WTC11 (cell line): ENCODE data around the gene RHOF. TPM values are rescaled to one million over a fixed set of nuclear protein-coding genes. Genes with fewer than 3 reads are reported as not detected.

Experiments used
- ATAC-seq: fragments of 200-7000 bp; cut with Tn5 transposase; 2 replicates; pipeline ENCODE4 v1.10.0; 2021; ENCODE audit warnings: mild to moderate bottlenecking, moderate library complexity
- CTCF ChIA-PET: fragments of 300-600 bp; sonication (Branson Sonifier 250); formaldehyde crosslinking; loops from one replicate; lab custom pipeline; 2021; ENCODE audit warnings: antibody characterized with exemption; lab: Charles Lee
- POLR2A ChIA-PET: fragments of 350-600 bp; sonication (Branson Sonifier 250); formaldehyde crosslinking; loops from one replicate; lab custom pipeline; 2021; ENCODE audit warnings: antibody characterized with exemption; lab: Charles Lee
- DNase-seq: peaks from one replicate; pipeline ENCODE4 v3.0.0; 2021; ENCODE audit warnings: low spot score
- H3K27ac Mint-ChIP-seq: 2 replicates; pipeline ENCODE4 v1.8.0; 2021; ENCODE audit warnings: mixed read lengths
- H3K27me3 Mint-ChIP-seq: 2 replicates; pipeline ENCODE4 v1.8.0; 2021; ENCODE audit warnings: low read depth, mild to moderate bottlenecking, moderate library complexity, mixed read lengths
- H3K36me3 Mint-ChIP-seq: 2 replicates; pipeline ENCODE4 v1.8.0; 2021; ENCODE audit warnings: mixed read lengths
- H3K4me1 Mint-ChIP-seq: 2 replicates; pipeline ENCODE4 v1.8.0; 2022; ENCODE audit warnings: mixed read lengths
- H3K4me3 Mint-ChIP-seq: 2 replicates; pipeline ENCODE4 v1.8.0; 2021; ENCODE audit warnings: mild to moderate bottlenecking, moderate library complexity, mixed read lengths
- H3K9me3 Mint-ChIP-seq: 2 replicates; pipeline ENCODE4 v1.8.0; 2021; ENCODE audit warnings: mixed read lengths
- CREB1 ChIP-seq: sonication (generic); formaldehyde crosslinking; IDR thresholded peaks from 2 replicates; pipeline ENCODE4 v1.8.0; 2023; ENCODE audit warnings: mild to moderate bottlenecking, missing genetic modification reagents
- FOXP1 ChIP-seq: sonication (generic); formaldehyde crosslinking; IDR thresholded peaks from 2 replicates; pipeline ENCODE4 v1.8.0; 2022; ENCODE audit warnings: missing genetic modification reagents, mild to moderate bottlenecking, moderate library complexity, borderline replicate concordance
- MYBL2 ChIP-seq: sonication (generic); formaldehyde crosslinking; IDR thresholded peaks from 2 replicates; pipeline ENCODE4 v1.8.1; 2023; ENCODE audit warnings: mild to moderate bottlenecking, moderate library complexity, missing genetic modification reagents
- NR2C2 ChIP-seq: sonication (generic); formaldehyde crosslinking; IDR thresholded peaks from 2 replicates; pipeline ENCODE4 v1.8.0; 2022; ENCODE audit warnings: mild to moderate bottlenecking, missing genetic modification reagents
- NR3C1 ChIP-seq: sonication (generic); formaldehyde crosslinking; conservative IDR thresholded peaks from 2 replicates; pipeline ENCODE4 v1.8.1; 2023; ENCODE audit warnings: low read depth, mild to moderate bottlenecking, missing genetic modification reagents
- OVOL2 ChIP-seq: fragments of 250-450 bp; sonication (Bioruptor Pico); IDR thresholded peaks from 2 replicates; pipeline ENCODE4 v1.9.0; 2021; ENCODE audit warnings: mild to moderate bottlenecking, borderline replicate concordance
- SMAD4 ChIP-seq: sonication (generic); formaldehyde crosslinking; IDR thresholded peaks from 2 replicates; pipeline ENCODE4 v1.8.0; 2022; ENCODE audit warnings: mild to moderate bottlenecking, missing genetic modification reagents
- SP1 ChIP-seq: sonication (generic); formaldehyde crosslinking; conservative IDR thresholded peaks from 2 replicates; pipeline ENCODE4 v1.8.1; 2022; ENCODE audit warnings: missing genetic modification reagents
- TEAD1 ChIP-seq: sonication (generic); formaldehyde crosslinking; IDR thresholded peaks from 2 replicates; pipeline ENCODE4 v1.8.0; 2022; ENCODE audit warnings: mild to moderate bottlenecking, missing genetic modification reagents
- ZNF219 ChIP-seq: sonication (generic); formaldehyde crosslinking; IDR thresholded peaks from 2 replicates; pipeline ENCODE4 v1.8.0; 2023; ENCODE audit warnings: missing genetic modification reagents, mild to moderate bottlenecking, borderline replicate concordance
- total RNA-seq: library from RNA; stranded (reverse); gene quantifications from 3 replicates; pipeline ENCODE4 v1.2.3, GENCODE V29; 2021
- TF ChIP-seq, protein P1 (sequence below): sonication (generic); formaldehyde crosslinking; IDR thresholded peaks from 2 replicates; pipeline ENCODE4 v1.8.0; 2022; ENCODE audit warnings: missing genetic modification reagents
- TF ChIP-seq, protein P2 (sequence below): sonication (generic); formaldehyde crosslinking; IDR thresholded peaks from 2 replicates; pipeline ENCODE4 v1.8.0; 2022; ENCODE audit warnings: mild to moderate bottlenecking, missing genetic modification reagents
- TF ChIP-seq, protein P3 (sequence below): fragments of 250-450 bp; sonication (Bioruptor Pico); IDR thresholded peaks from 2 replicates; pipeline ENCODE4 v1.8.0; 2021; ENCODE audit warnings: mild to moderate bottlenecking
- TF ChIP-seq, protein P4 (sequence below): fragments of 250-450 bp; sonication (Bioruptor Pico); IDR thresholded peaks from 2 replicates; pipeline ENCODE4 v1.9.0; 2021; ENCODE audit warnings: moderate library complexity, mild to moderate bottlenecking, inconsistent platforms, borderline replicate concordance
- TF ChIP-seq, protein P5 (sequence below): sonication (generic); formaldehyde crosslinking; IDR thresholded peaks from 2 replicates; pipeline ENCODE4 v1.8.0; 2023; ENCODE audit warnings: mild to moderate bottlenecking, missing genetic modification reagents
- TF ChIP-seq, protein P6 (sequence below): sonication (generic); formaldehyde crosslinking; conservative IDR thresholded peaks from 2 replicates; pipeline ENCODE4 v1.8.1; 2023; ENCODE audit warnings: mild to moderate bottlenecking, low read depth, missing genetic modification reagents, moderate library complexity

Gene RHOF
- total RNA-seq, 1 experiment from 2014 or later = 45.3 TPM

DNA sequence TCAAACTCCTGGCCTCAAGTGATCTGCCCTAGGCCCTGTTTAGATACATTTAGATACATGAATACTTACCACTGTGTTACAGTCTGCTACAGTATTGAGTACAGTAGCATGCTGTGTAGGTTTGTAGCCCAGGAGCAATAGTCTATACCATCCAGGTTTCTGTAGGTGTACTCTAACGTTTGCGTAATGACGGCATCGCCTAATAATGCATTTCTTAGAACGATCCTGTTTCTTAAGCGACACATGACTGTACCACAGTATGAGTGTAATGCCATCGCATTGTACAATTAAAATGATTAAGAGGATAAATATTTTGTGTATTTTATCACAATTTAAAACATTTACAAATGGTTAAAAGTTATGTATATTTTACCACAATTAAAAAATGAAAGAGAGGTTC is 62.0 kb downstream of the RHOF start (continued):
- TF ChIP-seq NR2C2 (CRISPR knock-in tag) = no peak
- no peak for TF ChIP-seq SMAD4 (CRISPR knock-in tag)
- TF ChIP-seq, protein P1, sequence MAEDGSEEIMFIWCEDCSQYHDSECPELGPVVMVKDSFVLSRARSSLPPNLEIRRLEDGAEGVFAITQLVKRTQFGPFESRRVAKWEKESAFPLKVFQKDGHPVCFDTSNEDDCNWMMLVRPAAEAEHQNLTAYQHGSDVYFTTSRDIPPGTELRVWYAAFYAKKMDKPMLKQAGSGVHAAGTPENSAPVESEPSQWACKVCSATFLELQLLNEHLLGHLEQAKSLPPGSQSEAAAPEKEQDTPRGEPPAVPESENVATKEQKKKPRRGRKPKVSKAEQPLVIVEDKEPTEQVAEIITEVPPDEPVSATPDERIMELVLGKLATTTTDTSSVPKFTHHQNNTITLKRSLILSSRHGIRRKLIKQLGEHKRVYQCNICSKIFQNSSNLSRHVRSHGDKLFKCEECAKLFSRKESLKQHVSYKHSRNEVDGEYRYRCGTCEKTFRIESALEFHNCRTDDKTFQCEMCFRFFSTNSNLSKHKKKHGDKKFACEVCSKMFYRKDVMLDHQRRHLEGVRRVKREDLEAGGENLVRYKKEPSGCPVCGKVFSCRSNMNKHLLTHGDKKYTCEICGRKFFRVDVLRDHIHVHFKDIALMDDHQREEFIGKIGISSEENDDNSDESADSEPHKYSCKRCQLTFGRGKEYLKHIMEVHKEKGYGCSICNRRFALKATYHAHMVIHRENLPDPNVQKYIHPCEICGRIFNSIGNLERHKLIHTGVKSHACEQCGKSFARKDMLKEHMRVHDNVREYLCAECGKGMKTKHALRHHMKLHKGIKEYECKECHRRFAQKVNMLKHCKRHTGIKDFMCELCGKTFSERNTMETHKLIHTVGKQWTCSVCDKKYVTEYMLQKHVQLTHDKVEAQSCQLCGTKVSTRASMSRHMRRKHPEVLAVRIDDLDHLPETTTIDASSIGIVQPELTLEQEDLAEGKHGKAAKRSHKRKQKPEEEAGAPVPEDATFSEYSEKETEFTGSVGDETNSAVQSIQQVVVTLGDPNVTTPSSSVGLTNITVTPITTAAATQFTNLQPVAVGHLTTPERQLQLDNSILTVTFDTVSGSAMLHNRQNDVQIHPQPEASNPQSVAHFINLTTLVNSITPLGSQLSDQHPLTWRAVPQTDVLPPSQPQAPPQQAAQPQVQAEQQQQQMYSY (CRISPR knock-in tag) = no peak
- no peak for TF ChIP-seq OVOL2 (CRISPR knock-in tag)
- no peak for TF ChIP-seq FOXP1 (CRISPR knock-in tag)
- TF ChIP-seq ZNF219 = no peak
- TF ChIP-seq, protein P2, sequence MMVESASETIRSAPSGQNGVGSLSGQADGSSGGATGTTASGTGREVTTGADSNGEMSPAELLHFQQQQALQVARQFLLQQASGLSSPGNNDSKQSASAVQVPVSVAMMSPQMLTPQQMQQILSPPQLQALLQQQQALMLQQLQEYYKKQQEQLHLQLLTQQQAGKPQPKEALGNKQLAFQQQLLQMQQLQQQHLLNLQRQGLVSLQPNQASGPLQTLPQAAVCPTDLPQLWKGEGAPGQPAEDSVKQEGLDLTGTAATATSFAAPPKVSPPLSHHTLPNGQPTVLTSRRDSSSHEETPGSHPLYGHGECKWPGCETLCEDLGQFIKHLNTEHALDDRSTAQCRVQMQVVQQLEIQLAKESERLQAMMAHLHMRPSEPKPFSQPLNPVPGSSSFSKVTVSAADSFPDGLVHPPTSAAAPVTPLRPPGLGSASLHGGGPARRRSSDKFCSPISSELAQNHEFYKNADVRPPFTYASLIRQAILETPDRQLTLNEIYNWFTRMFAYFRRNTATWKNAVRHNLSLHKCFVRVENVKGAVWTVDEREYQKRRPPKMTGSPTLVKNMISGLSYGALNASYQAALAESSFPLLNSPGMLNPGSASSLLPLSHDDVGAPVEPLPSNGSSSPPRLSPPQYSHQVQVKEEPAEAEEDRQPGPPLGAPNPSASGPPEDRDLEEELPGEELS (CRISPR knock-in tag) = no peak
- no peak for TF ChIP-seq TEAD1 (CRISPR knock-in tag)

DNA sequence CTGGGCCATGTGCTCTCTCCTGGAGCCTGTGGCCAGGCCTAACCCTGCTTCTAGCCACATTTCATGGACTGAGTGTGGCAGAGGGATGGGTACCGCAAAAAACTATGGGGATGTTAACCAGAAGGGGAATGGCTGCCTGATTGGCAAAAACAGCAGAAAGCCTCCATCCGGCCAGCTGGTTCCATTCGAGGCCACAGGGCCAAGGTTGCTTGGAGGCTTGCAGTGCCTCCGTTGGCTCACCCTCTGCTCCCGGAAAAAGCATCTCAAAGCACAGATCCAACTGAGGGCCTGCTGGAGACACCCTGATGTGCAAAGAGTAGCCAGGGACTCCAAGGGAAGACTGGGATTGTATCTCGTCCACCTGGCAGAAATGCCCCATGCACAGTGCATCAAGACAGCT is 64.5 kb downstream of the RHOF start:
- CTCF ChIA-PET = interaction anchor here (1.8 kb wide), 1 partner anchor 287 kb away, joined by 6 read pairs; no protein-coding TSS in a partner anchor
- peaks cover 9% of the 10 kb centered on the region for H3K4me1 Mint-ChIP-seq
- no peaks in the 10 kb centered on the region for H3K27me3 Mint-ChIP-seq
- H3K4me3 Mint-ChIP-seq = no peak overlapping the region
- peak overlapping the region; percentile 82; the same call in 1 of the 2 replicates for H3K27ac Mint-ChIP-seq
- no peak for DNase-seq
- TF ChIP-seq OVOL2 (CRISPR knock-in tag) (no peak), SP1 (CRISPR knock-in tag) (no peak), MYBL2 (no peak), NR3C1 (CRISPR knock-in tag) (no peak), SMAD4 (CRISPR knock-in tag) (no peak), CREB1 (CRISPR knock-in tag) (no peak)
- TF ChIP-seq, protein P3, sequence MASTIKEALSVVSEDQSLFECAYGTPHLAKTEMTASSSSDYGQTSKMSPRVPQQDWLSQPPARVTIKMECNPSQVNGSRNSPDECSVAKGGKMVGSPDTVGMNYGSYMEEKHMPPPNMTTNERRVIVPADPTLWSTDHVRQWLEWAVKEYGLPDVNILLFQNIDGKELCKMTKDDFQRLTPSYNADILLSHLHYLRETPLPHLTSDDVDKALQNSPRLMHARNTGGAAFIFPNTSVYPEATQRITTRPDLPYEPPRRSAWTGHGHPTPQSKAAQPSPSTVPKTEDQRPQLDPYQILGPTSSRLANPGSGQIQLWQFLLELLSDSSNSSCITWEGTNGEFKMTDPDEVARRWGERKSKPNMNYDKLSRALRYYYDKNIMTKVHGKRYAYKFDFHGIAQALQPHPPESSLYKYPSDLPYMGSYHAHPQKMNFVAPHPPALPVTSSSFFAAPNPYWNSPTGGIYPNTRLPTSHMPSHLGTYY (CRISPR knock-in tag) = no peak
- TF ChIP-seq, protein P4, sequence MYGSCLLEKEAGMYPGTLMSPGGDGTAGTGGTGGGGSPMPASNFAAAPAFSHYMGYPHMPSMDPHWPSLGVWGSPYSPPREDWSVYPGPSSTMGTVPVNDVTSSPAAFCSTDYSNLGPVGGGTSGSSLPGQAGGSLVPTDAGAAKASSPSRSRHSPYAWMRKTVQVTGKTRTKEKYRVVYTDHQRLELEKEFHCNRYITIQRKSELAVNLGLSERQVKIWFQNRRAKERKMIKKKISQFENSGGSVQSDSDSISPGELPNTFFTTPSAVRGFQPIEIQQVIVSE (CRISPR knock-in tag) = no peak
- TF ChIP-seq, protein P5, sequence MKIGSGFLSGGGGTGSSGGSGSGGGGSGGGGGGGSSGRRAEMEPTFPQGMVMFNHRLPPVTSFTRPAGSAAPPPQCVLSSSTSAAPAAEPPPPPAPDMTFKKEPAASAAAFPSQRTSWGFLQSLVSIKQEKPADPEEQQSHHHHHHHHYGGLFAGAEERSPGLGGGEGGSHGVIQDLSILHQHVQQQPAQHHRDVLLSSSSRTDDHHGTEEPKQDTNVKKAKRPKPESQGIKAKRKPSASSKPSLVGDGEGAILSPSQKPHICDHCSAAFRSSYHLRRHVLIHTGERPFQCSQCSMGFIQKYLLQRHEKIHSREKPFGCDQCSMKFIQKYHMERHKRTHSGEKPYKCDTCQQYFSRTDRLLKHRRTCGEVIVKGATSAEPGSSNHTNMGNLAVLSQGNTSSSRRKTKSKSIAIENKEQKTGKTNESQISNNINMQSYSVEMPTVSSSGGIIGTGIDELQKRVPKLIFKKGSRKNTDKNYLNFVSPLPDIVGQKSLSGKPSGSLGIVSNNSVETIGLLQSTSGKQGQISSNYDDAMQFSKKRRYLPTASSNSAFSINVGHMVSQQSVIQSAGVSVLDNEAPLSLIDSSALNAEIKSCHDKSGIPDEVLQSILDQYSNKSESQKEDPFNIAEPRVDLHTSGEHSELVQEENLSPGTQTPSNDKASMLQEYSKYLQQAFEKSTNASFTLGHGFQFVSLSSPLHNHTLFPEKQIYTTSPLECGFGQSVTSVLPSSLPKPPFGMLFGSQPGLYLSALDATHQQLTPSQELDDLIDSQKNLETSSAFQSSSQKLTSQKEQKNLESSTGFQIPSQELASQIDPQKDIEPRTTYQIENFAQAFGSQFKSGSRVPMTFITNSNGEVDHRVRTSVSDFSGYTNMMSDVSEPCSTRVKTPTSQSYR (CRISPR knock-in tag) = no peak
- TF ChIP-seq, protein P6, sequence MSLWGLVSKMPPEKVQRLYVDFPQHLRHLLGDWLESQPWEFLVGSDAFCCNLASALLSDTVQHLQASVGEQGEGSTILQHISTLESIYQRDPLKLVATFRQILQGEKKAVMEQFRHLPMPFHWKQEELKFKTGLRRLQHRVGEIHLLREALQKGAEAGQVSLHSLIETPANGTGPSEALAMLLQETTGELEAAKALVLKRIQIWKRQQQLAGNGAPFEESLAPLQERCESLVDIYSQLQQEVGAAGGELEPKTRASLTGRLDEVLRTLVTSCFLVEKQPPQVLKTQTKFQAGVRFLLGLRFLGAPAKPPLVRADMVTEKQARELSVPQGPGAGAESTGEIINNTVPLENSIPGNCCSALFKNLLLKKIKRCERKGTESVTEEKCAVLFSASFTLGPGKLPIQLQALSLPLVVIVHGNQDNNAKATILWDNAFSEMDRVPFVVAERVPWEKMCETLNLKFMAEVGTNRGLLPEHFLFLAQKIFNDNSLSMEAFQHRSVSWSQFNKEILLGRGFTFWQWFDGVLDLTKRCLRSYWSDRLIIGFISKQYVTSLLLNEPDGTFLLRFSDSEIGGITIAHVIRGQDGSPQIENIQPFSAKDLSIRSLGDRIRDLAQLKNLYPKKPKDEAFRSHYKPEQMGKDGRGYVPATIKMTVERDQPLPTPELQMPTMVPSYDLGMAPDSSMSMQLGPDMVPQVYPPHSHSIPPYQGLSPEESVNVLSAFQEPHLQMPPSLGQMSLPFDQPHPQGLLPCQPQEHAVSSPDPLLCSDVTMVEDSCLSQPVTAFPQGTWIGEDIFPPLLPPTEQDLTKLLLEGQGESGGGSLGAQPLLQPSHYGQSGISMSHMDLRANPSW (CRISPR knock-in tag) = no peak
- TF ChIP-seq, all 79 proteins: peak for 0
- H3K9me3 Mint-ChIP-seq = no peaks in the 10 kb centered on the region
- POLR2A ChIA-PET = no interaction called here
- no peak for ATAC-seq
- peaks cover 15% of the 10 kb centered on the region for H3K36me3 Mint-ChIP-seq
